OCI-LY1 (cell line): ENCODE results near the gene EYA2.

Source experiments
- H2AFZ ChIP-seq: fragments of 200-600 bp; sonication (generic), shearing (Covaris generic); 2 replicates; pipeline ENCODE4 v1.6.0; 2014; ENCODE audit warnings: antibody characterized with exemption, mild to moderate bottlenecking, low read length
- H3F3A ChIP-seq: fragments of 200-600 bp; sonication (generic), shearing (Covaris generic); 2 replicates; pipeline ENCODE4 v1.6.0; 2014; ENCODE audit warnings: mild to moderate bottlenecking, antibody characterized with exemption, low read length, moderate library complexity; ENCODE audit not compliant: insufficient read depth
- H3K27ac ChIP-seq: fragments of 200-600 bp; sonication (generic); 2 replicates; pipeline ENCODE4 v1.5.1; 2014; ENCODE audit warnings: low read length, mixed run types, mild to moderate bottlenecking, low read depth; ENCODE audit not compliant: poor library complexity, severe bottlenecking
- H3K27me3 ChIP-seq: fragments of 200-600 bp; sonication (generic); 2 replicates; pipeline ENCODE4 v1.6.0; 2014; ENCODE audit warnings: antibody characterized with exemption, mild to moderate bottlenecking, low read length, moderate library complexity; ENCODE audit not compliant: insufficient read depth
- H3K36me3 ChIP-seq: fragments of 200-600 bp; sonication (generic); 2 replicates; pipeline ENCODE4 v1.6.1; 2014; ENCODE audit warnings: mild to moderate bottlenecking, antibody characterized with exemption, low read length, moderate library complexity, mixed read lengths; ENCODE audit not compliant: insufficient read depth
- H3K4me1 ChIP-seq: fragments of 200-600 bp; sonication (generic); 2 replicates; pipeline ENCODE4 v1.5.1; 2014; ENCODE audit warnings: mild to moderate bottlenecking, low read length, moderate library complexity; ENCODE audit not compliant: insufficient read depth, severe bottlenecking
- H3K4me2 ChIP-seq: fragments of 200-600 bp; sonication (generic), shearing (Covaris generic); 2 replicates; pipeline ENCODE4 v1.6.1; 2014; ENCODE audit warnings: low read length
- H3K4me3 ChIP-seq: fragments of 200-600 bp; sonication (generic); 2 replicates; pipeline ENCODE4 v1.5.1; 2014; ENCODE audit warnings: low read length, low read depth, mild to moderate bottlenecking, mixed read lengths; ENCODE audit not compliant: poor library complexity, severe bottlenecking
- H3K79me2 ChIP-seq: fragments of 200-600 bp; shearing (Covaris generic); 2 replicates; pipeline ENCODE4 v1.6.1; 2016; ENCODE audit warnings: mixed run types, low read length, mixed read lengths; ENCODE audit not compliant: insufficient read depth
- H3K9ac ChIP-seq: fragments of 200-600 bp; sonication (generic), shearing (Covaris generic); 2 replicates; pipeline ENCODE4 v1.6.1; 2014; ENCODE audit warnings: mild to moderate bottlenecking, low read length, mixed read lengths
- H3K9me2 ChIP-seq: fragments of 200-600 bp; sonication (generic), shearing (Covaris generic); 2 replicates; pipeline ENCODE4 v1.6.1; 2014; ENCODE audit warnings: low read depth, mild to moderate bottlenecking, low read length, mixed read lengths
- H3K9me3 ChIP-seq: fragments of 200-600 bp; shearing (Covaris generic); 2 replicates; pipeline ENCODE4 v1.6.1; 2014; ENCODE audit warnings: low read length, mixed read lengths
- H4K20me1 ChIP-seq: fragments of 200-600 bp; sonication (generic), shearing (Covaris generic); 2 replicates; pipeline ENCODE4 v1.6.0; 2016; ENCODE audit warnings: mild to moderate bottlenecking, low read length; ENCODE audit not compliant: insufficient read depth
- CTCF ChIP-seq: fragments of 200-600 bp; sonication (generic), shearing (Covaris generic); IDR thresholded peaks from 2 replicates; pipeline ENCODE4 v1.5.1; 2017; ENCODE audit warnings: mild to moderate bottlenecking, antibody characterized with exemption, low read length, moderate library complexity, mixed read lengths
- EZH2 ChIP-seq: fragments of 200-600 bp; sonication (generic), shearing (Covaris generic); IDR thresholded peaks from 2 replicates; pipeline ENCODE4 v1.8.0; 2017; ENCODE audit warnings: borderline replicate concordance, mixed run types, mild to moderate bottlenecking, antibody characterized with exemption, low read length, moderate library complexity, mixed read lengths

Gene EYA2

DNA sequence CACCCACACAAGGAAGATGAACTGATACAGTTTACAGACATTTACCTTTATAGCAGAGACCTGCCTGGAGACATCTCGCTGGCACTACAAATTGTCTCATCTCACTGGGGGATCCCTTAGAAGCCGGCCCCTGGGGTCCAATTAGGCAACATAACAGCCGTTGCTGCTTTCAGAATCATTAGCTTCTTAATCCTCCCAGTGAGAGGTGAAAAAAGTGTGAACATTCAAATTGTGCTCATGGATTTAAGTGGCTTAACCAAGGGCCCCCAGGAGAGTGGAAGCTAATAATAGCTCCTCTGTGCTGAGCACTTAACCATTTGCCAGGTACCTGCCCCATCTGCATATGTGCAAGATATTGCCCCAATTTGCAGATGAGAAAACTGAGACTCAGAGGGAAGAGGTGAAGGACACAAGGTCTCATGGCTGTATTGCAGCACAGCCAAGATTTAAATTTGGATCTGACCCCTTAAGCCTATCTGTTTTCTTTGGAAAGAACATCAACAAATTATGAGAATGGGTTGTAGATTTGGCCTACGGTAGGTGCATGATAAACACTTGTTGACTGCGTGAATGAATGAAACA is 101.0 kb downstream of the EYA2 start:
- no peaks in the 10 kb centered on the region for H3K4me1 ChIP-seq
- no peaks in the 10 kb centered on the region for H3K36me3 ChIP-seq
- H2AFZ ChIP-seq = no peak overlapping the region
- H4K20me1 ChIP-seq = no peaks in the 10 kb centered on the region
- H3K4me3 ChIP-seq = no peak overlapping the region
- H3K9ac ChIP-seq = no peak overlapping the region
- H3F3A ChIP-seq = no peaks in the 10 kb centered on the region
- H3K27ac ChIP-seq = no peak overlapping the region
- TF ChIP-seq EZH2 (no peak), CTCF (no peak)
- no peaks in the 10 kb centered on the region for H3K79me2 ChIP-seq
- H3K9me2 ChIP-seq = no peaks in the 10 kb centered on the region
- H3K4me2 ChIP-seq = no peak overlapping the region
- H3K9me3 ChIP-seq = no peaks in the 10 kb centered on the region
- no peaks in the 10 kb centered on the region; the same call in 1 of the 2 replicates for H3K27me3 ChIP-seq

GRCh38 chr20:46997187-46997586 is 102.5 kb downstream of the EYA2 start:
- no peaks in the 10 kb centered on the region for H3K9me3 ChIP-seq
- H3K9ac ChIP-seq = no peak overlapping the region
- H4K20me1 ChIP-seq = no peaks in the 10 kb centered on the region
- no peaks in the 10 kb centered on the region for H3K79me2 ChIP-seq
- no peak overlapping the region for H3K4me2 ChIP-seq
- H2AFZ ChIP-seq = no peak overlapping the region
- no peaks in the 10 kb centered on the region; the same call in 1 of the 2 replicates for H3K27me3 ChIP-seq
- TF ChIP-seq CTCF (no peak), EZH2 (no peak)
- H3K9me2 ChIP-seq = no peaks in the 10 kb centered on the region
- H3K36me3 ChIP-seq = no peaks in the 10 kb centered on the region
- no peak overlapping the region for H3K4me3 ChIP-seq
- no peak overlapping the region for H3K27ac ChIP-seq
- H3K4me1 ChIP-seq = no peaks in the 10 kb centered on the region
- H3F3A ChIP-seq = no peaks in the 10 kb centered on the region

DNA sequence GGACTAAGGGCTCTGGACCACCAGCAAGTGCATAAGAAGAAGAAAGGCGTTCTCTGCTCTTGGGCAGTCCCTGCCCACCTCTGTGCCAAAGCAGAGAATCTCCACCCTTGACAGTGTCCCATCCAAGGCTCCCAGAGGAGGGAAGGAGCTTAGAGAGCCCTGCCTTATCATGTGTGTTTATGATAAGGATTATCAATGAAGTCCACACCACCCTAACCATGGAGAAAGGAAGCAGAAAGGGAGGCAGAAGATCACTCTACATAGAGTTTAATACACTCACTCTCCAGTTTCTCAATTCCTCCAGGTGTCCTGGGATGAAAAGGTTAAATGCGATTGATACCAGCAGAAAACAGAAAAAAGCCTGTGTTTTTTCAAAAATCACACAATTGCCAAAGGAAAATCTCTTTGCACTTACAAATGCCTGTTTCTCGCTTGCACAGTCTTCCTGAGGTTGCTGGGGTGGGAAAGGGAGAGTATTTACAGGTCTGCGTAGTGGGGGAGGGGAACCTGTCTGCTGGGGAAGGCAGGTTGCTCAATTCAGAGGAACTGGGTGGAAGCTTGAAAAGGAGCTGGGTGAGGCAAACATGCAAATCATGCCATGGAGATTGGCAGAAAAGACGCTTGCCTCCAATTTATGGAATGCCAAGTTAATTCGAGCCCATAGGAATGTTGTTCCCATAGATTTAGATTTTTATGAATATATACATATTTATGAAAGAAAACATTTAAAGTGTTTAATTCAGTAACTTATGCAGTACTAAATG is 104.0 kb downstream of the EYA2 start:
- Histone ChIP-seq H3K36me3 (no peaks in the 10 kb centered on the region), H3K79me2 (no peaks in the 10 kb centered on the region), H3K4me2 (no peak overlapping the region), H4K20me1 (no peaks in the 10 kb centered on the region), H3F3A (no peaks in the 10 kb centered on the region), H3K4me1 (no peaks in the 10 kb centered on the region), H3K9me3 (no peaks in the 10 kb centered on the region), H3K9me2 (no peaks in the 10 kb centered on the region), H2AFZ (no peak overlapping the region), H3K9ac (no peak overlapping the region), H3K4me3 (no peak overlapping the region), H3K27ac (no peak overlapping the region), H3K27me3 (no peaks in the 10 kb centered on the region; the same call in 1 of the 2 replicates)
- no peak for TF ChIP-seq CTCF
- TF ChIP-seq EZH2 = no peak
